Sigmoid colon (tissue), 4 donors: ENCODE results near the gene ZMIZ1.

Experiments used
- CTCF ChIP-seq, 4 experiments: fragments of 450-650 bp in 3 of 4; fragments of 200-600 bp in 1 of 4; IDR thresholded peaks; one replicate each; pipeline ENCODE4 v1.5.1; 2016 to 2019; ENCODE audit warnings: antibody characterized with exemption in 4 of 4, mild to moderate bottlenecking in 3 of 4, moderate library complexity in 2 of 4
- EP300 ChIP-seq, 4 donors: sonication (generic); formaldehyde crosslinking; IDR thresholded peaks; one replicate each; pipeline ENCODE4 v1.6.1; 2017; ENCODE audit warnings: antibody characterized with exemption in 4 of 4
- POLR2A ChIP-seq, 2 donors: fragments of 450-650 bp; IDR thresholded peaks; one replicate each; pipeline ENCODE4 v1.6.1; 2016; ENCODE audit warnings: antibody characterized with exemption in 2 of 2, mild to moderate bottlenecking in 2 of 2, moderate library complexity in 2 of 2
- POLR2AphosphoS5 ChIP-seq, 4 donors: sonication (generic); formaldehyde crosslinking; IDR thresholded peaks; one replicate each; pipeline ENCODE4 v1.6.1; 2017; ENCODE audit warnings: antibody characterized with exemption in 4 of 4

- no peak for TF ChIP-seq CTCF (IDR thresholded peaks at IDR 0.05)
- TF ChIP-seq POLR2A (IDR thresholded peaks at IDR 0.05): no peak
- TF ChIP-seq EP300 (IDR thresholded peaks at IDR 0.05): no peak
- no peak for TF ChIP-seq POLR2AphosphoS5 (IDR thresholded peaks at IDR 0.05)
Measured at GRCh38 chr10:79144351-79145173, 75.8 kb downstream of the ZMIZ1 start.
